ENCODE results near the gene TSPAN14.

- TF ChIP-seq CTCF (conservative IDR thresholded peaks at IDR 0.05 in 1 of 2, IDR thresholded peaks at IDR 0.05 in 1 of 2; ENCODE audit: low read depth in 1 of 2, low read length in 2 of 2) (peak; percentile 87 to 91), EZH2 (IDR thresholded peaks at IDR 0.05; ENCODE audit: low read length, missing control alignments) (no peak)
These were observed 9.3 kb upstream of the TSPAN14 start for GRCh38 chr10:80444646-80445319.
